Activated CD8-positive, alpha-beta memory T cell treated with anti-CD3 and anti-CD28 coated beads, Interleukin-2, amount 50 U/mL, for 1 hour (primary cell): Measurements from ENCODE around the gene COCH.
"Not testable (repeated sequence)": the region's sequence is repeated elsewhere in the genome, so short reads cannot be mapped to it uniquely, and the experiment has no call there.

ENCODE experiments used
- DNase-seq: peaks from one replicate; pipeline ENCODE4 v3.0.0-alpha.2; 2020; ENCODE audit errors: extremely low read depth

The COCH gene

GRCh38 chr14:30875788-30876053, 1.4 kb downstream of the COCH start:
- no peak for DNase-seq

DNA sequence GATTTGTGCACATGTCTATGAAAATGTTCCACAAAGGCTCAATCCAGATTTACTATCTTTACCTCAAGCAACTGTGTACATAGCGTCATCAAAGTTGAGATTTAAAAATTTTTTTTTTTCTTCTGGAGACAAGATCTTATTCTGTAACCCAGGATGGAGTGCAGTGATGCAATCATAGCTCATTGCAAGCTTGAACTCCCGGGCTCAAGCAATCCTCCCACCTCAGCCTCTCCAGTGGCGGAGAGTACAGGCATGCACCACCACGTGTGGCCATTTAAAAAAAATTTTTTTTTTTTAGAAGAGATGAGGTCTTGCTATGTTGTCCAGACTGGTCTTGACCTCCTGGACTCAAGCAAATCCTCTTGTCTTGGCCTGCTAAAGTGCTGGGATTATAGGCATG, 2.3 kb downstream of the COCH start:
- DNase-seq = no peak

DNA sequence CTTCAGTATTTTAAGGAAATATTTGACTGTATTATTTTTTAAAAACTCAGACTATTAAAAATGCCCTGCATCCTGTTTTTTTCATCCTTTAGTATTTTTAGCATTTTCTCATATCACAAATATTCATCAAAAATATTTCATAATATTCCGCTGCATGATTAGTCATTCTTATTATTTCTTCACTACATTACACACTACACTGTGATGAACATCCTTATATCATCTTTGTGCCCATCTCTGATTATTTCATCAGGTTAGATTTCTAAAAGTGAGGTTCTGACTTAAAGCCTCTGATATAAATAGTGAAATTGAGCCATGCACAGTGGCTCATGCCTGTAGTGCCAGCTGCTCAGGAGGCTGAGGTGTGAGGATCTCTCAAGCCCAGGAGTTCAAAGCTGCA, 8.1 kb downstream of the COCH start:
- DNase-seq = no peak

DNA sequence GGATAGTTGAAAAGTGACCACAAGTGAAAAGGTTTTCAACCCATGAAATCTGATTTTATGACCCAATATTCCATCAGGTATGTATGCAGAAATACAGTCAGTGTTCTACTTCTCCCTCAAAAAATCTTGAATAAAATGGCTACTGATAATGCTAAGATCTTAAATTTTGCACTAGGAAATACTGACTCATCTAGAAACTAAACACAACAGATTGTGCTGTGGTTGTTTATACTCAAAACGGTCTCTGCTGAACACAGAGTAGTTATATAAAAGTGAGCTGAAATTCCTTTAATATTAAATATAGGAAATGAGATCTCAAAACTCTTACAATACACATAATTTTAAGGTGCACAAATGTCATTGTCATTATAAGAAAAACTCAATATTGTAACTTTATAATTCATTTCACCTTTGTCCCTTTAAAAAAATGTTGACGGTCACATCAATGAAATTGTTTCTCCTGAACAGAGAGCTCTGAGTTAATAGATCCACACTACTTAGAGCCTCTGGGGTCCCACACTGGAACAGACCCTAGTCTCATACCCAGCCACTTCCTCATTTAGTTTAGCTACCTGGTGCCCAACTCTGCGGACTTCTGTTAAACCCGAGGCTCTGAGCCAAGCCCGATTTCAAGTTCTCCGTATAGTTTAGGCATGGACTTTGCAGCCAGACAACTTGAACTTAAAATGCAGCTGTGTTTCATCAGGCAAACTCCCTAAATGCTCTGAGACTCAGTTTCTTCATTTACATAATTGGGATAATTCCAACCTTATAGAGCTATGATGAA, 9.3 kb downstream of the COCH start:
- no peak for DNase-seq

GRCh38 chr14:30884901-30885300, 10.5 kb downstream of the COCH start:
- DNase-seq = no peak

DNA sequence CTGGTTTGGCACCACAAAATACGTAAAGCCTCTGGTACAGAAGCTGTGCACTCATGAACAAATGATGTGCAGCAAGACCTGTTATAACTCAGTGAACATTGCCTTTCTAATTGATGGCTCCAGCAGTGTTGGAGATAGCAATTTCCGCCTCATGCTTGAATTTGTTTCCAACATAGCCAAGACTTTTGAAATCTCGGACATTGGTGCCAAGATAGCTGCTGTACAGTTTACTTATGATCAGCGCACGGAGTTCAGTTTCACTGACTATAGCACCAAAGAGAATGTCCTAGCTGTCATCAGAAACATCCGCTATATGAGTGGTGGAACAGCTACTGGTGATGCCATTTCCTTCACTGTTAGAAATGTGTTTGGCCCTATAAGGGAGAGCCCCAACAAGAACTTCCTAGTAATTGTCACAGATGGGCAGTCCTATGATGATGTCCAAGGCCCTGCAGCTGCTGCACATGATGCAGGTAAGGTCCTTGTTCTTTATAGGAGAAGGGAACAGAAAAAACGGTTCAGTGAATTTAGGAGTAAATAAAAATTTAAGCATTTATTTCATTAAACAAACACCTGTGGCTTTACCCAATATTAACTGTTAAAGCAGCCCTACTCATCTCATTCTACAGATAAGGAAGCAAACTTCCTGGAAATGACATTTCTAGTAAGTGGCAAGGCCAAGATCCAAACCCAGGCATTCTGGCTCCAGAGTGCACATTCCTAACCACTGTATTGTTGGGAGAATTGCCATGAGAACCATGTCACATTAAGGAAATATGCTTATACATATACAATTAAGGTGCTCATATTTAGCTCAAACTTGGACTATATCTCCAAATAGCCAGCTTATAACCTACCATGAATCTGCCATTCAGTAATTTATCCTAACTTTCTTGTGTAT, 11.7 kb downstream of the COCH start:
- no peak for DNase-seq

- no peak for DNase-seq
These were observed 14.3 kb downstream of the COCH start for GRCh38 chr14:30888480-30889243.

DNA sequence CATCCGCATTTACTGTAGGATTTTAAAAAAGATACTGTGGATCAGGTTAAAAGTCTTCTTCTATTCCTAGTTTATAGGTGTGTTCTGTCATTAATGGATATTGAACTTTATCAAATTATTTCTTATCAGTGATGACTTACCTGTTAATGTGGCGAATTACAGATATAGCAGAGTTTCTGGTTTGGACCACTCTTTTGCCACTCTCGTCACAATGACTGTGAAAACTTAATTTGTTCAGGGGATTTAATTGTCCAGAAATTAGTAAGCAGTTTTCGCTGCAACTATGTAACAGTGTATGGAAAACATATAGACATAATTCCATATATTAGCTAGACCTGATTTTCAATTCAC, 14.9 kb downstream of the COCH start:
- no peak for DNase-seq

GRCh38 chr14:30893819-30894218, 19.5 kb downstream of the COCH start:
- no peak for DNase-seq

DNA sequence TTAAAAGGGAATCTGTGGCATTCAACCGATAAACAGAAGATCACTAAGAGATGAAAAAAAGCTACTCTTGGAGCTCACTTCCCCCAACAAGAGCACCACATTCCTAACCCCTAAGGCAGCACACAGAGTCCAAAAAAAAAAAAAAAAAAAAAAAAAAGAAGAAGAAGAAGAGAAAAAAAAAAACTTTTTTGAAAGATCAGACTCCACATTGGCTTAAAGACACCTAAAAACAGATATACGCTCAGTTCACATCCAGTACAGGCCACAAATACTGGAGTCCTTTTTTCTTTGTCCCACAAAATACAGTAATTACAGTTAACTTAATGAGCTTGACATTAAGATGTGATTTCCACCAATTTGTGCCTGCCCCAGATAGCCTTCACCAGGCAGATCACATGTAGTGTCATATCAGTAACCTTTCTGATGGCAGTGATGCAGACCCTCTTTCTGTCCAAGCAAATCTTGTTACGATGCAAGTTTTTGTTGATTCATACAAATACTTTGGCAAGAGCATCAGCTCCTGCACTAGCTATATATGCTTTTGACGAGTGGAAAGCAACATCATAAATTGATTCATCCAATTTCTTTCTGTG, 20.7 kb downstream of the COCH start:
- no peak for DNase-seq

- DNase-seq = no peak
These were observed 22.1 kb downstream of the COCH start for GRCh38 chr14:30896435-30896834.

DNA sequence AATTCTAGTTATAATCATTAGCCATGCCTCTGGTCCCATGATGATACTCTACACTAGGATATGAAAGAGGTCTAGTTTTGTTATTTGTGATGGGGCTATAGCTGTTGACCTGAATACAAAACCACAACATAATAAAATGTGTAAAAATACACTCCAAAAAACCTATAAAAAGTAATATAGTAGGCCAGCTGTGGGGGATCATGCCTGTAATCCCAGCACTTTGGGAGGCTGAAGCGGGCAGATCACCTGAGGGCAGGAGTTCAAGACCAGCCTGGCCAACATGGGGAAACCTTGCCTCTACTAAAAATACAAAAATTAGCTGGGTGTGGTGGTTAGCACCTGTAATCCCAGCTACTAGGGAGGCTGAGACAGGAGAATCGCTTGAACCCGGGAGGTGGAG, 22.8 kb downstream of the COCH start:
- not testable (repeated sequence) for DNase-seq

- no peak for DNase-seq
These were observed 29.1 kb downstream of the COCH start for GRCh38 chr14:30903285-30904124.

- no peak for DNase-seq
These were observed 32.6 kb downstream of the COCH start for GRCh38 chr14:30906752-30907658.

GRCh38 chr14:30907659-30908057, 33.3 kb downstream of the COCH start:
- no peak for DNase-seq

- DNase-seq = no peak
These were observed 34.5 kb downstream of the COCH start for GRCh38 chr14:30908826-30909225.

- no peak for DNase-seq
These were observed 40.5 kb downstream of the COCH start for GRCh38 chr14:30914812-30915211.

- DNase-seq = no peak
These were observed 41.2 kb downstream of the COCH start for GRCh38 chr14:30915596-30915995.

GRCh38 chr14:30921305-30921704, 46.9 kb downstream of the COCH start:
- DNase-seq = no peak

DNA sequence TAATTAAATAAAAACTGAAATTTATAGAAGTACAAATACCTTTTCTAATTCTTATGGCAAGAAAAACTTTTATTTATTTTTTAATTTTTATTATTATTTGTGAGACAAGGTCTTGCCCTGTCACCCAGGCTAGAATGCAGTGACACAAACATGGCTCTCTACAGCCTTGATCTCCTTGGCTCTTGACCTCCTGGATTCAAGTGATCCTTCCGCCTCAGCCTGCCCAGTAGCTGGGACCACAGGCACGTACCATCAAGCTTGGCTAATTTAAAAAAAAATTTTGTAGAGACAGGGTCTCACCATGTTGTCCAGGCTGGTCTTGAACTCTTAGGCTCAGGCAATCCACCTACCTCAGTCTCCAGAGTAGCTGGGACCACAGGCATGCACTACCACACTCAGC, 47.4 kb downstream of the COCH start:
- DNase-seq = no peak
